Measurements from ENCODE around the gene PIGZ.

PIGZ gene

DNA sequence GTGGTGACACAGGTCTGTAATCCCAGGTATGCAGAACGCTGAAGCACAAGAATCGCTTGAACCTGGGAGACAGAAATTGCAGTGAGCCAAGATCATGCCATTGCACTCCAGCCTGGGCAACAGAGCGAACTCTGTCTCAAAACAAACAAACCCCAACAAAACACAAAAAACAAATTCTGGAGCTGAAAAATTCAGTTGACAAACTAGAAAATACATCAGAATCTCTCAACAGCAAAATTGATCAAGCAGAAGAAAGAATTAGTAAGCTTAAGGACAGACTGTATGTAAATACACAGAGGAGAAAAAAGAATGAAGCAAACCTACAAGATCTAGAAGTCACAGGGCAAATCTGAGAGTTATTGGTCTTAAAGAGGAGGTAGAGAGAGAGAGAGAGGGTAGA lies 51.6 kb downstream of the PIGZ start:
- Histone ChIP-seq H3K4me1 (ENCODE audit: control insufficient read depth, insufficient read depth, low read length) (no peaks in the 10 kb centered on the region), H3K4me3 (ENCODE audit: low read length) (no peak overlapping the region), H3K27me3 (ENCODE audit: control insufficient read depth, insufficient read depth, low read length) (no peaks in the 10 kb centered on the region), H3K4me2 (ENCODE audit: low read length) (no peak overlapping the region), H3K36me3 (ENCODE audit: insufficient read depth, low read length) (peaks cover 14% of the 10 kb centered on the region), H3K9ac (ENCODE audit: low read depth, low read length) (no peak overlapping the region), H3K9me3 (replicated peaks; ENCODE audit: low read length) (no peaks in the 10 kb centered on the region)

DNA sequence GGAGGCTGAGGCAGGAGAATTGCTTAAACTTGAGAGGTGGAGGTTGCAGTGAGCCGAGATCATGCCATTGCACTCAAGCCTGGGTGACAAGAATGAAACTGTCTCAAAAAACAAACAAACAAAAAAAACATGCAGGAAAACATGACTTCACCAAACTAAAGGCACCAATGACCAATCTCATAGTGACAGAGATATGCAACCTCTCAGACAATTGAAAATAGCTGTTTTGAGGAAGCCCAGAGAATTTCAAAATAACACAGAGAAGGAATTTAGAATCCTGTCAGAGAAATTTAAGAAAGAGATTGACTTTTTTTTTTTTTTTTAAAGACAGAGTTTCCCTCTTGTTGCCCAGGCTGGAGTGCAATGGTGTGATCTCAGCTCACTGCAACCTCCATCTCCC lies 52.4 kb downstream of the PIGZ start:
- Histone ChIP-seq H3K4me1 (ENCODE audit: control insufficient read depth, insufficient read depth, low read length) (no peaks in the 10 kb centered on the region), H3K4me2 (ENCODE audit: low read length) (no peak overlapping the region), H3K9me3 (replicated peaks; ENCODE audit: low read length) (no peaks in the 10 kb centered on the region), H3K27me3 (ENCODE audit: control insufficient read depth, insufficient read depth, low read length) (no peaks in the 10 kb centered on the region), H3K4me3 (ENCODE audit: low read length) (no peak overlapping the region), H3K36me3 (ENCODE audit: insufficient read depth, low read length) (peaks cover 14% of the 10 kb centered on the region), H3K9ac (ENCODE audit: low read depth, low read length) (no peak overlapping the region)

DNA sequence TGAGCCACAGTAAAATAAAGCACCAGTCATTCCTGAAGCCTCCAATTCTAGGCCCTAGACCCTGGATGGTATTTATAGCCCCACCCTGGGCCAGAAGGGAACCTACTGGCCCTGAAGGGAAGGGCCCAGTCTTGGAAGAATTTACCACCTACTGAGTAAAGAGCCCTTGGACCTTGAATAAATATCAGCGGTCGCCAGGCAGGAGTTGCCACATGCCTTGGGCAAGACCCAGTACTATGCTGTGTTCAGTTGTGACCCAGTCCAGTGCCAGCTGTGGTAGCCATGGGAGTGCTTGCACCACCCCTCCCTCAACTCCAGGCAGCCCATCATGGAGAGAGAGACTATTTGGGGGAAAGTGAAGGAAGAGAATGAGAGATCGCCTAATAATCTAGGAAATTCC lies 53.3 kb downstream of the PIGZ start:
- Histone ChIP-seq H3K36me3 (ENCODE audit: insufficient read depth, low read length) (peaks cover 14% of the 10 kb centered on the region), H3K4me3 (ENCODE audit: low read length) (no peak overlapping the region)

DNA sequence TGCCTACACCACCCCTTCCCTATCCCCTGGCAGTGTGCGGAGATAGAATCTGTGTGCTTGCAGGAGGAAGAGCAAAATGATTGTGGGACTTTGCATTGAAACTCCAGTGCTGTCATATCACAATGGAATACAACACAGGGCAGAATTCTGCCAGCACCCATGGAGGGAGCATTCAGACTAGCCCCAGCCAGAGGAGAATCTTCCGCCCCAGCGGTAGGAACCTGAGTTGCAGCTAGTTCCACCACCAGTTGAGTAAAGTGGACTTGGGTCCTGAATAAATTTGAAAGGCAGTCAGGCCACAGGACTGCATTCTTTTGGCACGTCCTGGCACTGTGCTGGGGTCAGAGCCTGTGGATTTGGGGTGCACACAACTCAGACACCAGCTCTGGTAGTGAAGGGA lies 53.8 kb downstream of the PIGZ start:
- no peaks in the 10 kb centered on the region for H3K9me3 ChIP-seq (replicated peaks; ENCODE audit: low read length)
- no peak overlapping the region for H3K4me3 ChIP-seq (ENCODE audit: low read length)
- peaks cover 14% of the 10 kb centered on the region for H3K36me3 ChIP-seq (ENCODE audit: insufficient read depth, low read length)
- no peak overlapping the region for H3K4me2 ChIP-seq (ENCODE audit: low read length)
- no peak overlapping the region for H3K9ac ChIP-seq (ENCODE audit: low read depth, low read length)
- H3K4me1 ChIP-seq (ENCODE audit: control insufficient read depth, insufficient read depth, low read length), result no peaks in the 10 kb centered on the region
- no peaks in the 10 kb centered on the region for H3K27me3 ChIP-seq (ENCODE audit: control insufficient read depth, insufficient read depth, low read length)

More for the DNA sequence above, 53.3 kb downstream of the PIGZ start:
- Histone ChIP-seq H3K9ac (ENCODE audit: low read depth, low read length) (no peak overlapping the region), H3K27me3 (ENCODE audit: control insufficient read depth, insufficient read depth, low read length) (no peaks in the 10 kb centered on the region), H3K4me2 (ENCODE audit: low read length) (no peak overlapping the region), H3K4me1 (ENCODE audit: control insufficient read depth, insufficient read depth, low read length) (no peaks in the 10 kb centered on the region), H3K9me3 (replicated peaks; ENCODE audit: low read length) (no peaks in the 10 kb centered on the region)

DNA sequence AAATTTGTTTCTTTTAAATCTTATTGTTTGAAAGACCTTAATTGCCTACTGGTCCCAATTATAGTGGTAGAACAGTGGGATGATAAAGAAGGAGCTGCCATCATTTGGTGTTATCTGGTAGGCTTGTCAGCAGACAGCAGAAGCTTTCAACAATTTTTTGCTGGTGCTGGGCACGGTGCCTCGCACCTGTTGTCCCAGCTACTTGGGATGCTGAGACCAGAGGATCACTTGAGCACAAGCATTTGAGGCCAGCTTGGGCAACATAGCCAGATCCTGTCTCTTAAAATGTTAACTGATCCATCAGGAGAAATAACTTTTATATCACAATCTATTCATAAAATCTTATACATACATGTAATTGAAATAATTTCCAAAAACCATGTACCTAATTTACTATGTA lies 64.9 kb downstream of the PIGZ start:
- Histone ChIP-seq H3K36me3 (ENCODE audit: insufficient read depth, low read length) (peaks cover 60% of the 10 kb centered on the region), H3K4me1 (ENCODE audit: control insufficient read depth, insufficient read depth, low read length) (no peaks in the 10 kb centered on the region), H3K9ac (ENCODE audit: low read depth, low read length) (no peak overlapping the region), H3K4me2 (ENCODE audit: low read length) (no peak overlapping the region), H3K4me3 (ENCODE audit: low read length) (no peak overlapping the region), H3K27me3 (ENCODE audit: control insufficient read depth, insufficient read depth, low read length) (no peaks in the 10 kb centered on the region), H3K9me3 (replicated peaks; ENCODE audit: low read length) (no peaks in the 10 kb centered on the region)

DNA sequence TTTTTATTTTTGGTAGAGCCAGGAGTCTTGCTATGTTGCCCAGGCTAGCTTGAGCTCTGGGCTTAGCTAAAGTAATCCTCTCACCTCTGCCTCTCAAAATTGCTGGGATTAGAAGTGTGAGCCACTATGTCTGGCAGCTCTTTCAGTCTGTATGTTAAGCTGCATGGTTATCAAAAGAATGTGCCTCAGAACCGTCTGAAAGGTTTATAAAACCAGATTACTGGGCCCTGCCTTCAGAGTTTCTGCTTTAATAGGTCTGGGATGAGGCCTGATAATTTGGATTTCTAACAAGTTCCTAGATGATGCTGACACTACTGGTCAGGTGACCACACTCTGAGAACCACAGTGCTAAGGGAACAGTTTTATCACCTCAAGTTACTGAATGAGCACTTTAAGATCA lies 66.3 kb downstream of the PIGZ start:
- H3K9ac ChIP-seq (ENCODE audit: low read depth, low read length), result no peak overlapping the region
- peaks cover 52% of the 10 kb centered on the region for H3K36me3 ChIP-seq (ENCODE audit: insufficient read depth, low read length)
- no peaks in the 10 kb centered on the region for H3K4me1 ChIP-seq (ENCODE audit: control insufficient read depth, insufficient read depth, low read length)
- H3K4me3 ChIP-seq (ENCODE audit: low read length), result no peak overlapping the region
- H3K27me3 ChIP-seq (ENCODE audit: control insufficient read depth, insufficient read depth, low read length), result no peaks in the 10 kb centered on the region
- no peaks in the 10 kb centered on the region for H3K9me3 ChIP-seq (replicated peaks; ENCODE audit: low read length)
- H3K4me2 ChIP-seq (ENCODE audit: low read length), result no peak overlapping the region

DNA sequence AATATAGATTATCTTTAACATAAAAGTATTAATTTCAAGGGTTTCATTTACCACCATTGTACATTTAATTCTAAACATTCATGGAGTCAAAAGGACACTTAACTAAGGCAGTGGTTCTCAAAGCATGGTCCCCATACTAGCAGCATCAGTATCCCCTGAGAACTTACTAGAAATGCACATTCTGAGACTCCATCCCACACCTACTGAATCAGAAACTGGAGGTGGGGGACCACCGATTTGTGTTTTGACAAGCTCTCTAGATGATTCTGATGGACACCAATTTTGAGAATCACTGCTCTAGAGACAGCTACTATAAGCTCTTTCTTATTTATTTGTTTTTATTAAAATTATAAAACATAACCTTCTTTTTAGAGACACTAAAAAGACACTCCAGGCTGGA lies 66.9 kb downstream of the PIGZ start:
- Histone ChIP-seq H3K27me3 (ENCODE audit: control insufficient read depth, insufficient read depth, low read length) (no peaks in the 10 kb centered on the region), H3K36me3 (ENCODE audit: insufficient read depth, low read length) (peaks cover 51% of the 10 kb centered on the region), H3K4me1 (ENCODE audit: control insufficient read depth, insufficient read depth, low read length) (no peaks in the 10 kb centered on the region), H3K4me3 (ENCODE audit: low read length) (no peak overlapping the region), H3K4me2 (ENCODE audit: low read length) (no peak overlapping the region), H3K9me3 (replicated peaks; ENCODE audit: low read length) (no peaks in the 10 kb centered on the region), H3K9ac (ENCODE audit: low read depth, low read length) (no peak overlapping the region)
